ENCODE results near the gene IMPA2. TPM values are rescaled to one million over a fixed set of nuclear protein-coding genes. Genes with fewer than 3 reads are reported as not detected.

Gene IMPA2
- total and polyA plus RNA-seq, 2 of the 8 experiments (the other 6 are each of a cell fraction or from before 2014, with no cell fraction given), result 102 to 140 TPM

- no peak overlapping the region for H2BK20ac ChIP-seq (ENCODE audit: low read length)
- H3K4me2 ChIP-seq (ENCODE audit: insufficient read depth in 1 of 2, low read depth in 2 of 2, low read length in 2 of 2), result no peak overlapping the region
- FAIRE-seq (no peak), DNase-seq (ENCODE audit: low read depth in 1 of 2, low spot score in 2 of 2) (no peak)
- H3K36me3 ChIP-seq (ENCODE audit: control insufficient read depth in 2 of 4, insufficient read depth in 4 of 4, low read length in 3 of 4), result peaks cover 7 to 38% (median 17%) of the 10 kb centered on the region in 4 experiments; a peak in 6 of 8 replicates
- 87% methylated on average over 12 of the region's 12 CpGs; no CpG with 5 or more reads in 1 of the 2 experiments for WGBS, 2 experiments (ENCODE audit: extremely low coverage in 1 of 2, insufficient coverage in 1 of 2, insufficient read length in 1 of 2, insufficient replicate concordance in 2 of 2, low coverage in 1 of 2, low lambda C conversion rate in 2 of 2, missing lambda C conversion rate in 1 of 2)
- no peaks in the 10 kb centered on the region for H3K23me2 ChIP-seq (ENCODE audit: low read depth, low read length)
- H4K91ac ChIP-seq (replicated peaks; ENCODE audit: insufficient read length, low read length), result no peak overlapping the region
- no peak overlapping the region for H2BK5ac ChIP-seq (ENCODE audit: low read depth, low read length)
- ChIA-PET POLR2A (ENCODE audit: partially characterized antibody) (interaction anchor here (1.3 kb wide), 1 partner anchor 12 kb away, joined by 4 read pairs; no protein-coding TSS in a partner anchor), CTCF (ENCODE audit: partially characterized antibody) (interaction anchor here (0.7 to 13.3 kb wide), 5 partner anchors 16 to 277 kb away, joined by 3 to 105 read pairs (median 4); no protein-coding TSS in a partner anchor)
- H4K8ac ChIP-seq (ENCODE audit: extremely low read depth, insufficient read depth, low read length), result no peak overlapping the region
- H2AFZ ChIP-seq (ENCODE audit: low read length), result no peak overlapping the region
- no peak overlapping the region for H3K23ac ChIP-seq (ENCODE audit: insufficient read length)
- peaks cover 4 to 9% of the 10 kb centered on the region in 2 experiments for H4K20me1 ChIP-seq (replicated peaks in 1 of 2; ENCODE audit: control insufficient read depth in 1 of 2, insufficient read depth in 2 of 2, low read length in 2 of 2)
- no peaks in the 10 kb centered on the region; a peak in 2 of 4 replicates for H3K79me2 ChIP-seq (ENCODE audit: control insufficient read depth in 1 of 2, insufficient read depth in 2 of 2, low read length in 2 of 2)
- no peak overlapping the region for H3K4me3 ChIP-seq (ENCODE audit: extremely low read depth in 1 of 4, insufficient read depth in 2 of 4, low read depth in 3 of 4, low read length in 4 of 4)
- H3K4ac ChIP-seq (replicated peaks; ENCODE audit: insufficient read length, low read depth, low read length), result no peak overlapping the region
- no peak overlapping the region for H3K18ac ChIP-seq (ENCODE audit: extremely low read depth, low read length)
- no peak overlapping the region for H3K27ac ChIP-seq (ENCODE audit: low read depth, low read length)
- H3K79me1 ChIP-seq (ENCODE audit: low read depth, low read length), result no peaks in the 10 kb centered on the region; the same call in none of the 2 replicates
- no peak overlapping the region for H2BK15ac ChIP-seq (ENCODE audit: low read length)
- no peak overlapping the region for H2BK120ac ChIP-seq (replicated peaks; ENCODE audit: low read depth, low read length)
- H3K56ac ChIP-seq (replicated peaks; ENCODE audit: insufficient read length, low read depth, low read length), result no peak overlapping the region
- no peak overlapping the region for H2AK5ac ChIP-seq (ENCODE audit: low read depth, low read length)
- H2BK12ac ChIP-seq (ENCODE audit: low read depth, low read length), result no peak overlapping the region
- H3K9ac ChIP-seq (replicated peaks in 1 of 4; ENCODE audit: extremely low read depth in 1 of 4, low read depth in 3 of 4, low read length in 3 of 4), result no peak overlapping the region
- H3K4me1 ChIP-seq (replicated peaks in 1 of 4; ENCODE audit: control insufficient read depth in 3 of 4, insufficient read depth in 4 of 4, low read length in 3 of 4), result no peaks in the 10 kb centered on the region; a peak in 2 of 7 replicates
- H3K9me3 ChIP-seq (ENCODE audit: insufficient read depth in 2 of 2, low read depth in 1 of 2, low read length in 1 of 2), result no peaks in the 10 kb centered on the region
- H3K14ac ChIP-seq (ENCODE audit: insufficient read length), result no peak overlapping the region
- no peaks in the 10 kb centered on the region for H3K27me3 ChIP-seq (replicated peaks in 1 of 4; ENCODE audit: control insufficient read depth in 3 of 4, extremely low read depth in 1 of 4, insufficient read depth in 3 of 4, low read length in 3 of 4)
- no peak overlapping the region for H4K5ac ChIP-seq (ENCODE audit: insufficient read length, low read depth, low read length)
- TF ChIP-seq NANOG (IDR thresholded peaks at IDR 0.05; ENCODE audit: insufficient read depth, low read depth, low read length, poor library complexity, severe bottlenecking), result no peak
- no peak for TF ChIP-seq HDAC2 (IDR thresholded peaks at IDR 0.05; ENCODE audit: borderline replicate concordance in 1 of 2, low read depth in 2 of 2, low read length in 2 of 2)
- TF ChIP-seq RFX5 (IDR thresholded peaks at IDR 0.05; ENCODE audit: borderline replicate concordance, low read depth, low read length), result no peak
- no peak for TF ChIP-seq RNF2 (IDR thresholded peaks at IDR 0.05; ENCODE audit: borderline replicate concordance, low read depth, low read length, missing control alignments, poor library complexity, severe bottlenecking)
- TF ChIP-seq MAFK (IDR thresholded peaks at IDR 0.05; ENCODE audit: low read depth, low read length), result no peak
- TF ChIP-seq RBBP5 (IDR thresholded peaks at IDR 0.05; ENCODE audit: borderline replicate concordance, low read depth, low read length), result no peak
- TF ChIP-seq SIX5 (IDR thresholded peaks at IDR 0.05; ENCODE audit: low read depth, low read length), result no peak
- TF ChIP-seq KDM5A (IDR thresholded peaks at IDR 0.05; ENCODE audit: low read length), result no peak
- TF ChIP-seq NRF1 (IDR thresholded peaks at IDR 0.05; ENCODE audit: low read depth, low read length), result no peak
- no peak for TF ChIP-seq SUZ12 (IDR thresholded peaks at IDR 0.05; ENCODE audit: low read length)
- TF ChIP-seq ZNF274 (IDR thresholded peaks at IDR 0.05; ENCODE audit: borderline replicate concordance, extremely low read depth, low read length), result no peak
Measured at GRCh38 chr18:12009581-12010140, 28.4 kb downstream of the IMPA2 start.

Measured in H1 (cell line).